Pancreas (tissue), 10 donors: ENCODE results near the gene CTDP1. TPM values are rescaled to one million over a fixed set of nuclear protein-coding genes. Genes with fewer than 3 reads are reported as not detected.
A peak's percentile ranks its signal among the peaks of the same experiment; 100 is the strongest.

Experiments used
- ATAC-seq, 4 donors: fragments of 200-7000 bp; cut with Tn5 transposase; one replicate each; pipeline versions ENCODE4 v1.8.0 to v1.9.1; 2020; ENCODE audit warnings: mild to moderate bottlenecking in 4 of 4, moderate library complexity in 4 of 4
- DNase-seq, 6 donors: peaks; one replicate each; pipeline ENCODE4 v3.0.0-alpha.2; 2020
- FAIRE-seq: peaks from 2 replicates; lab custom pipeline; 2012; peaks lifted over from hg19 to GRCh38; lab: Jason Lieb, UNC
- H3K27ac ChIP-seq, 4 donors: fragments of 200-600 bp; sonication (generic); 1 replicate in 3 of 4; 2 replicates in 1 of 4; pipeline versions ENCODE4 v1.5.0 to v1.8.0; 2020
- H3K27me3 ChIP-seq, 4 donors: fragments of 200-600 bp; one replicate each; pipeline ENCODE4 v1.8.0; 2021
- H3K36me3 ChIP-seq, 3 donors: fragments of 200-600 bp; sonication (generic) in 1 of 3; one replicate each; pipeline versions ENCODE4 v1.5.0 to v1.8.0; 2020 to 2021
- H3K4me1 ChIP-seq, 3 donors: fragments of 200-600 bp; one replicate each; pipeline ENCODE4 v1.8.0; 2021
- H3K4me3 ChIP-seq, 4 donors: fragments of 200-600 bp; sonication (generic) in 2 of 4; one replicate each; pipeline versions ENCODE4 v1.5.0 to v1.8.0; 2020 to 2021
- H3K9me3 ChIP-seq, 4 donors: fragments of 200-600 bp; one replicate each; pipeline ENCODE4 v1.8.0; 2021
- WGBS, 2 donors: extraction: QIAGEN DNeasy Blood & Tissue Kit; methylation state at CpG; one replicate each; pipeline ENCODE4 v1.1.7; 2013; 5-methylcytosine and 5-hydroxymethylcytosine counted together
- intact Hi-C, 3 donors: fragments of 100-400 bp; cut with DNase I; formaldehyde crosslinking; loops; one replicate each; pipeline versions ENCODE4 v1.11.1 to v1.14.2; 2022
- polyA plus RNA-seq, 2 donors: library from polyadenylated mRNA; stranded (reverse); fragments of 200-250 nt; gene quantifications; one replicate each; pipeline ENCODE4 v1.2.3, GENCODE V29; 2013
- total RNA-seq, 6 donors: library from RNA; stranded (reverse); fragmentation: NEBNext Ultra II Directional in 4 of 6; extraction: Animal tissue kit (Norgen Biotek cat#: 25700) in 4 of 6; gene quantifications; one replicate each; pipeline versions ENCODE4 v1.2.1 to v1.2.4, GENCODE V29; 2021 to 2023
- TF ChIP-seq, protein P1 (sequence below), 4 donors: fragments of 200-600 bp; sonication (generic) in 3 of 4; IDR thresholded peaks; one replicate each; pipeline versions ENCODE4 v1.5.0 to v1.8.0; 2021; ENCODE audit warnings: antibody characterized with exemption in 4 of 4
- donor health status: healthy with polysubstance abuse.
- donor health status: DM: no; HTN: no; CAD: no; lungs with moderate emphysema.
- donor health status: DM: no; HTN: no; CAD: no.
- donor health status: control.
- donor health status: control.
- donor health status: Bipolar disorder and iron deficiency.
- donor health status: DM: yes; HTN: yes; CAD: no.
- donor health status: DM: no; HTN: no; CAD: no.
- donor health status: DM: no; HTN: no; CAD: no.
- donor health status: DM: yes; HTN: yes; CAD: no.

CTDP1 gene
- total and polyA plus RNA-seq, 8 donors: 9.8 to 14.4 (median 10.5) TPM

DNA sequence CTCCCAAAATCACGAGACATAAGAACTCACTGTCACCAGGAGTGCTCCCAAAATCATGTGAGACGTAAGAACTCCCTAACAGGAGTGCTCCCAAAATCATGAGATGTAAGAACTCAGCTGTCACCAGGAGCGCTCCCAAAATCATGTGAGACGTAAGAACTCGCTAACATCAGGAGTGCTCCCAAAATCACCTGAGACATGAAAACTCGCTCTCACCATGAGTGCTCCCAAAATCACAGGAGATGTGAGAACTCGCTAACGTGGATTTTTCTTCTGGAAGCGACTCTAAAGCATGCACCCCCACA lies 53.1 kb downstream of the CTDP1 start:
- Histone ChIP-seq H3K36me3 (peaks cover 6 to 44% (median 8%) of the 10 kb centered on the region in 3 donors), H3K27me3 (no peaks in the 10 kb centered on the region), H3K4me1 (no peaks in the 10 kb centered on the region), H3K27ac (no peak overlapping the region), H3K4me3 (no peak overlapping the region), H3K9me3 (no peaks in the 10 kb centered on the region)
- intact Hi-C loops: no loop called here
- TF ChIP-seq, protein P1, sequence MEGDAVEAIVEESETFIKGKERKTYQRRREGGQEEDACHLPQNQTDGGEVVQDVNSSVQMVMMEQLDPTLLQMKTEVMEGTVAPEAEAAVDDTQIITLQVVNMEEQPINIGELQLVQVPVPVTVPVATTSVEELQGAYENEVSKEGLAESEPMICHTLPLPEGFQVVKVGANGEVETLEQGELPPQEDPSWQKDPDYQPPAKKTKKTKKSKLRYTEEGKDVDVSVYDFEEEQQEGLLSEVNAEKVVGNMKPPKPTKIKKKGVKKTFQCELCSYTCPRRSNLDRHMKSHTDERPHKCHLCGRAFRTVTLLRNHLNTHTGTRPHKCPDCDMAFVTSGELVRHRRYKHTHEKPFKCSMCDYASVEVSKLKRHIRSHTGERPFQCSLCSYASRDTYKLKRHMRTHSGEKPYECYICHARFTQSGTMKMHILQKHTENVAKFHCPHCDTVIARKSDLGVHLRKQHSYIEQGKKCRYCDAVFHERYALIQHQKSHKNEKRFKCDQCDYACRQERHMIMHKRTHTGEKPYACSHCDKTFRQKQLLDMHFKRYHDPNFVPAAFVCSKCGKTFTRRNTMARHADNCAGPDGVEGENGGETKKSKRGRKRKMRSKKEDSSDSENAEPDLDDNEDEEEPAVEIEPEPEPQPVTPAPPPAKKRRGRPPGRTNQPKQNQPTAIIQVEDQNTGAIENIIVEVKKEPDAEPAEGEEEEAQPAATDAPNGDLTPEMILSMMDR (IDR thresholded peaks at IDR 0.05): no peak
- ATAC-seq (no peak), FAIRE-seq (no peak), DNase-seq (peak in 1 of 6 donors; percentile 1)
- 97 to 98% methylated on average over 9 of the region's 9 CpGs for WGBS, 2 donors

DNA sequence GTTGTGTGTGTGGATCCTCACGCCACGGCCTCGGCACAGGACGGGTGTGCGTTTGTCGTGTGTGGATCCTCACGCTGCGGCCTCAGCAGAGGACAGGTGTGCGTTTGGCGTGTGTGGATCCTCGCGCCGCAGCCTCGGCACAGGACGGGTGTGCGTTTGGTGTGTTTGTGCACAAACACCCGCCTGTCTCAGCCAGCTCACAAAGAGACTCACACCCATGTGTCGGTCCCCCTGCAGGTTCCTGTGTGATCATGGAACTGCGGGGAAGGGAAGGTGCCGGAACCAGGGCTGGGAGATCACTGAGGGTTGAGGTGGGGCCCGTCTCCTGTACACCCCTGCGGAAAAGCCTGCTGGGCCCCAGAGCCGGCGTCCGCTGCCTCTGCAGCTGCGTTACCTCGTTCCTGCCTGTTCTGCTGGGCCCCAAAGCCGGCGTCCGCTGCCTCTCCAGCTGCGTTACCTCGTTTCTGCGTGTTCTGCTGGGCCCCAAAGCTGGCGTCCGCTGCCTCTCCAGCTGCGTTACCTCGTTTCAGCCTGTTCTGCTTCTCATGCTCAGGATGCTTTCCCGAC lies 53.6 kb downstream of the CTDP1 start:
- TF ChIP-seq, protein P1 (IDR thresholded peaks at IDR 0.05): no peak
- no peak overlapping the region for H3K27ac ChIP-seq
- FAIRE-seq (no peak), ATAC-seq (no peak), DNase-seq (peak in 1 of 6 donors; percentile 57)
- no peaks in the 10 kb centered on the region for H3K9me3 ChIP-seq
- 97 to 98% methylated on average over 38 of the region's 38 CpGs for WGBS, 2 donors
- no peaks in the 10 kb centered on the region for H3K27me3 ChIP-seq
- peaks cover 6 to 44% (median 8%) of the 10 kb centered on the region in 3 donors for H3K36me3 ChIP-seq
- intact Hi-C loops: no loop called here
- H3K4me3 ChIP-seq: no peak overlapping the region
- H3K4me1 ChIP-seq: no peaks in the 10 kb centered on the region

GRCh38 chr18:79733986-79734770 lies 54.6 kb downstream of the CTDP1 start:
- TF ChIP-seq, protein P1 (IDR thresholded peaks at IDR 0.05): no peak
- Histone ChIP-seq H3K4me3 (no peak overlapping the region), H3K27ac (no peak overlapping the region), H3K27me3 (no peaks in the 10 kb centered on the region), H3K4me1 (no peaks in the 10 kb centered on the region), H3K9me3 (no peaks in the 10 kb centered on the region), H3K36me3 (peaks cover 6 to 40% (median 6%) of the 10 kb centered on the region in 3 donors)
- peak in 2 of 6 donors; percentile 6 to 23 for DNase-seq
- no peak for FAIRE-seq
- intact Hi-C loops: no loop called here
- 90 to 93% methylated on average over 33 of the region's 33 CpGs for WGBS, 2 donors
- no peak for ATAC-seq

DNA sequence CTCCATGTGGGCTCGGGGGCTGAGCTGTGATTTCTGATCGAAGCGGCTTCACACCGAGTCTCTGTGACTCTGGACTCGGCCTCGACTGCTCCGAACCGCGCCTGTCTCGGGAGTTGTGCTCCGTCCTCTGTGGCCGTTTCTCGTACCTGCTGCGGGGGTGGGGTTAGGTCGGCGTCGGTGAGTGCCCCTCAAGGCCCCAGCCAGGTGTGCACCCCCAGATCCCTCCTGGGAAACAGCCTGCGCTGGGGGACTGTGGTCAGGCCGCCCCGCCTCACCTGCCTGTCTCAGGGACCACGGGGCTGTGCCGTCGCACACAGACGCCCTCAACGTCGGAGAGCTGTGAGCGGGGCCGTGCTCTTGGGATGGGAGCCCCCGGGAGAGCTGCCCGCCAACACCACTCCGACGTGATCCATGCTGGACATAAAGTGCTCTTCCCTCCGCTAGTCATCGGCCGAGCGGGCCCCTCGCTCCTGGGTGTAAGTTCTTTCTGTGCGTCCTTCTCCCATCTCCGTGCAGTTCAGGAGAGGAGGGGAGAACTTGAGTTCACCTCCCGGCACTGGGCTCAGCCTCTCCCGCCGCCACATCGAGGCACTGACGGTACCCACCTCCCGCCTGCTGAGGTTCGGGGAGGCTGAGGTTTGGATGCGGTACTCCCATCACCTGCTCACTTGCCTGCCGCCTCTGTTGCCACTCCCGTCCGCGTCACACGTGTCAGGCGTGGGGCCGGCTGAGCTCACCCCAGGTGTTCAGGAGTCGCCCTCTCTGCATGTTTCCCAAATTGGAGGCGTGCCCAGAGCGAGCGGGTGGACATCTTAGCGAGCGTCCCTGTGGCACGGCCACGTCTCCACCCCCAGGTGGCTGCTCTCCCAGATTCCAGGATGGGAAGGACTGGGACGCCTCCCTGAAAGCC lies 55.7 kb downstream of the CTDP1 start:
- TF ChIP-seq, protein P1 (IDR thresholded peaks at IDR 0.05): no peak
- no peaks in the 10 kb centered on the region for H3K27me3 ChIP-seq
- no peaks in the 10 kb centered on the region for H3K4me1 ChIP-seq
- DNase-seq (peak in 2 of 6 donors; percentile 43 to 62), ATAC-seq (no peak), FAIRE-seq (no peak)
- 96% methylated on average over 61 to 63 of the region's 63 CpGs for WGBS, 2 donors
- no peak overlapping the region for H3K4me3 ChIP-seq
- no peaks in the 10 kb centered on the region for H3K9me3 ChIP-seq
- H3K36me3 ChIP-seq: peaks cover 0 to 33% (median 6%) of the 10 kb centered on the region in 3 donors
- no peak overlapping the region for H3K27ac ChIP-seq
- intact Hi-C loops: no loop called here
